Nephron progenitor cell (in vitro differentiated cells): ENCODE data around the gene PGC.

ENCODE experiments used
- DNase-seq: peaks from one replicate; pipeline ENCODE4 v3.0.0; 2021
- H3K27ac Mint-ChIP-seq: 2 replicates; pipeline ENCODE4 v1.8.0; 2021; ENCODE audit warnings: mild to moderate bottlenecking, moderate library complexity, mixed read lengths
- H3K27me3 Mint-ChIP-seq: 2 replicates; pipeline ENCODE4 v1.8.0; 2021; ENCODE audit warnings: mild to moderate bottlenecking, low read depth, mixed read lengths; ENCODE audit not compliant: poor library complexity
- H3K36me3 Mint-ChIP-seq: 2 replicates; pipeline ENCODE4 v1.8.0; 2021; ENCODE audit warnings: low read depth, mixed read lengths
- H3K4me1 Mint-ChIP-seq: 2 replicates; pipeline ENCODE4 v1.8.0; 2021; ENCODE audit warnings: mixed read lengths
- H3K4me3 Mint-ChIP-seq: 2 replicates; pipeline ENCODE4 v1.8.0; 2021; ENCODE audit warnings: mild to moderate bottlenecking, moderate library complexity, mixed read lengths
- H3K9me3 Mint-ChIP-seq: 2 replicates; pipeline ENCODE4 v1.8.0; 2021; ENCODE audit warnings: mild to moderate bottlenecking, moderate library complexity, mixed read lengths
- TF ChIP-seq, protein P1 (sequence below): fragments of 200-600 bp; sonication (generic); IDR thresholded peaks from 2 replicates; pipeline ENCODE4 v1.5.0; 2021; ENCODE audit warnings: antibody characterized with exemption

The PGC gene

DNA sequence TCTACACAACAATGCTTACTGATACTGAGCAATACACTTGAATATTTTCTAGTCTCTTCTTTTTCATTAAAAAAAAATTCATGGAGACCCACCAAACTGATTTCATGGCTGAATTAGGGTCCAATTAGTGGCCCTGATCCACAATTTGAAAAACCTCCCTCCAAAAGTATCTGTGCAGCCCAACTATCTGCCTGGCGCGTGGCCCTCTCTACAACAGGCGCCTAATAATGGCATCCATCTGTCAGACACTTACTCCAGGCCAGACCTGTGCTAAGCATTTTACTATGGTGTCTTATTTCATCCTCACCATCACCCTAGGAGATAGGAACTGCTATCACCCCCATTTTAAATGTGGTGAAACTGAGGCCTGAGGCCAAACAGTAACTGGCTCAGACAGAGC, 25.8 kb downstream of the PGC start:
- no peak for DNase-seq
- H3K9me3 Mint-ChIP-seq: no peaks in the 10 kb centered on the region
- H3K4me1 Mint-ChIP-seq: peaks cover 51% of the 10 kb centered on the region
- TF ChIP-seq, protein P1, sequence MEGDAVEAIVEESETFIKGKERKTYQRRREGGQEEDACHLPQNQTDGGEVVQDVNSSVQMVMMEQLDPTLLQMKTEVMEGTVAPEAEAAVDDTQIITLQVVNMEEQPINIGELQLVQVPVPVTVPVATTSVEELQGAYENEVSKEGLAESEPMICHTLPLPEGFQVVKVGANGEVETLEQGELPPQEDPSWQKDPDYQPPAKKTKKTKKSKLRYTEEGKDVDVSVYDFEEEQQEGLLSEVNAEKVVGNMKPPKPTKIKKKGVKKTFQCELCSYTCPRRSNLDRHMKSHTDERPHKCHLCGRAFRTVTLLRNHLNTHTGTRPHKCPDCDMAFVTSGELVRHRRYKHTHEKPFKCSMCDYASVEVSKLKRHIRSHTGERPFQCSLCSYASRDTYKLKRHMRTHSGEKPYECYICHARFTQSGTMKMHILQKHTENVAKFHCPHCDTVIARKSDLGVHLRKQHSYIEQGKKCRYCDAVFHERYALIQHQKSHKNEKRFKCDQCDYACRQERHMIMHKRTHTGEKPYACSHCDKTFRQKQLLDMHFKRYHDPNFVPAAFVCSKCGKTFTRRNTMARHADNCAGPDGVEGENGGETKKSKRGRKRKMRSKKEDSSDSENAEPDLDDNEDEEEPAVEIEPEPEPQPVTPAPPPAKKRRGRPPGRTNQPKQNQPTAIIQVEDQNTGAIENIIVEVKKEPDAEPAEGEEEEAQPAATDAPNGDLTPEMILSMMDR: no peak
- H3K4me3 Mint-ChIP-seq: no peak overlapping the region
- H3K27ac Mint-ChIP-seq: no peak overlapping the region
- H3K36me3 Mint-ChIP-seq: no peaks in the 10 kb centered on the region
- no peaks in the 10 kb centered on the region for H3K27me3 Mint-ChIP-seq

DNA sequence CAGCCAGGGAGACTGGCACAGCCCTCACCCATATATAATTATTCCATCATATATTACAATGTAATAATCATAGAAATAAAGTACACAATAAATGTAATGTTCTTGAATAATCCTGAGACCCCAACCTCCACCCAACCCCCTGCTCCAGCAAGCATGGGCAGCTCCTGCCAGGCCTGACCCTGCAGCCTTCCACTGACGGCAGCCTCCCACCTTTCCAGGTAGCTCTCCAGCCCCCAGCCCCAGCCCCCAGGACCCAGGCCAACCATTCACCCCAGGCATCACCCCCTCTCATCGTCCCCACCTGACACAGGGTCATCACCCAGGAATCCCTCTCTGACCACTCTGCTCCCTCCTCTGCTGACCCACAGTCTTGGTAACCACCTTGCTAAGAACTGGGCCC, 26.4 kb downstream of the PGC start:
- no peaks in the 10 kb centered on the region for H3K9me3 Mint-ChIP-seq
- peaks cover 4% of the 10 kb centered on the region for H3K27me3 Mint-ChIP-seq
- no peak overlapping the region for H3K4me3 Mint-ChIP-seq
- DNase-seq: no peak
- H3K27ac Mint-ChIP-seq: peak overlapping the region; percentile 39
- H3K36me3 Mint-ChIP-seq: no peaks in the 10 kb centered on the region
- H3K4me1 Mint-ChIP-seq: peaks cover 57% of the 10 kb centered on the region
- TF ChIP-seq, protein P1: no peak

DNA sequence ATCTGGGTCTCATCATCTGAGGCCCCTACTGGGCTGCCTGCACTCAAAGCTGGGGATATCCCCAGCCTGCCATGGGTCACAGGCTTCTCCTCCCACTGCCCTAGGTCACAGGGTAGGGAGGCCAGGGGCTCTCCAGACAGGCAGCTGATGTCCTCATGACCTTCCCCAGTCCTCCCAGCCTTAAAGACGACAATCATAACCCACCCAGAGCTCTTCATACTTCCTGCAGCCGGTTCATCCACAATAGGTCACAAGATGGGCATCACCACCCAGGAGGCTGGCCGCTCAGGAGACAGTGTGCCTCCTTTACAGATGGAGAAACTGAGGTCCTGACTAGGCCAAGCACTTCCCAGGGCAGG, 27.0 kb downstream of the PGC start:
- no peak overlapping the region for H3K4me3 Mint-ChIP-seq
- H3K4me1 Mint-ChIP-seq: peaks cover 60% of the 10 kb centered on the region
- H3K9me3 Mint-ChIP-seq: no peaks in the 10 kb centered on the region
- no peak for DNase-seq
- peaks cover 6% of the 10 kb centered on the region for H3K27me3 Mint-ChIP-seq
- H3K36me3 Mint-ChIP-seq: no peaks in the 10 kb centered on the region
- TF ChIP-seq, protein P1: no peak
- H3K27ac Mint-ChIP-seq: no peak overlapping the region

DNA sequence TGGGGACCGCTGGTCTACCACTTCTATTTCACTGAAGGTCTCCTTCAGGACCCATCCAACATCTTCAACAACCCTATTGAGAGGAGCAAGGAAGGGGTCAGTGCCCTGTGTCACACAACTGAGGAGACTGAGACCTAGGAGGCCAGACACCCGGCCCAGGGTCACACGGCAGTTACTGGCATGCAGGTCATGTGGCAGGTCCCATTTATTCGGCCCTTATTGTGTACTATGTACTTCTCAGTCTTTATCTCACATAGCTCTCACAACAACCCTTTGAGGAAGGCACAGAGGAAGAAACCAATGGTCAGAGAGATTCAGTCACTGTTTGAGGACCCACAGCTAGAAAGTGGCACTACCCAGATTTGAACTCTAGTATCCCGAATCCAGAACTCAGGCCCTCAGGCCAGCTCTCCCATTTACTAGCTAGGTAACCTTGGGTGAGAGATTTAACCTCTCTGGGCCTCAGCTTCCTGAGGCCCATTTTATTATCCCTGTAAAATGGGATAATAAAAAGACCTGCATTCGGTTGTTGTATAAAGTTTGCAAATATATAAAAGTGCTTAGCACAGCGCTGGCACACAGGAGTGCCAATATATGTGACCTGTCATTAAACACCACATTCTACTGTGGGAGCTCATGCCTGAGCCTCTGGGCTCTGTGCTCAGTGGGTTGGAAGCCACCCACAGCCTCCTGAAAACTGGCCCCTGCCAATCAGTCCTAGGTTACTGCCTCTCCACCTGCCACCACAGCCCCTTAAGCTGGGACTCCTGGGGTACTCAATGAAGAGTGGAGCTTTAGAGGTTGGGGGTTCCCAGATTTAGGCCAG, 27.5 kb downstream of the PGC start:
- TF ChIP-seq, protein P1: no peak
- Mint-ChIP-seq H3K4me1 (peaks cover 56% of the 10 kb centered on the region), H3K4me3 (no peak overlapping the region), H3K27me3 (peaks cover 6% of the 10 kb centered on the region), H3K36me3 (no peaks in the 10 kb centered on the region), H3K27ac (no peak overlapping the region), H3K9me3 (no peaks in the 10 kb centered on the region)
- no peak for DNase-seq

DNA sequence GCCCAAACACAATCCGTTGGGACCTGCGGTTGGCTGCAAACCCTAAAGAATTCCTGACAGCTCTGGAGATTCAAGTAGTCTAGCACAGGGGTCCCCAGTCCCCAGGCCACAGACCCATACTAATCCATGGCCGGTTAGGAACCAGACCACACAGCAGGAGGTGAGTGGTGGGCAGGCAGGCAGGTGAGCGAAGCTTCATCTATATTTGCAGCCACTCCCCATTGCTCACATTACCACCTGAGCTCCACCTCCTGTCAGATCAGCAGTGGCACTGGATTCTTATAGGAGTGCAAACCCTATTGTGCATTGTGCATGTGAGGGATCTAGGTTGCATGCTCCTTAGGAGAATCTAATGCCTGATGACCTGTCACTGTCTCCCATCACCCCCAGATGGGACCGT, 28.4 kb downstream of the PGC start:
- Mint-ChIP-seq H3K4me3 (no peak overlapping the region), H3K27me3 (peaks cover 6% of the 10 kb centered on the region), H3K27ac (no peak overlapping the region)

More for the DNA sequence above, 28.4 kb downstream of the PGC start:
- H3K36me3 Mint-ChIP-seq: no peaks in the 10 kb centered on the region
- no peak for DNase-seq
- peaks cover 53% of the 10 kb centered on the region for H3K4me1 Mint-ChIP-seq
- TF ChIP-seq, protein P1: no peak
- no peaks in the 10 kb centered on the region for H3K9me3 Mint-ChIP-seq
